ENCODE results near the gene MDGA2. TPM values are rescaled to one million over a fixed set of nuclear protein-coding genes. Genes with fewer than 3 reads are reported as not detected.

The MDGA2 gene
- total and polyA plus RNA-seq, 2 of the 13 experiments (the other 11 are each of a cell fraction or from before 2014, with no cell fraction given) = not detected

GRCh38 chr14:47438650-47439140 is 236.7 kb downstream of the MDGA2 start:
- ChIA-PET POLR2A (no interaction called here), CTCF (ENCODE audit: low intra/inter-chr PET ratio, low total read pairs) (no interaction called here)
- 0% methylated on average over 1 of the region's 1 CpG for WGBS (ENCODE audit: low lambda C conversion rate)
- BruUV-seq (replicated peaks) = no TSS peak
- DNase-seq (ENCODE audit: low spot score) = no peak
- no peak overlapping the region for H2AFZ ChIP-seq (ENCODE audit: low read length)
- H4K20me1 ChIP-seq (ENCODE audit: insufficient read depth, low read length) = no peaks in the 10 kb centered on the region
- no peak overlapping the region for H3K27ac ChIP-seq (ENCODE audit: extremely low read length, insufficient read depth, low read length)
- intact Hi-C loops (cut with micrococcal nuclease; ENCODE audit: unreplicated experiment) (no loop called here), in situ Hi-C loops (cut with HindIII; ENCODE audit: extremely low pct_ligation_motif_present, low pct_unique_long_range_greater_than_20kb) (no loop called here)
- no peaks in the 10 kb centered on the region for H3K79me2 ChIP-seq (ENCODE audit: insufficient read depth, low read length)
- no peak overlapping the region for H3K4me3 ChIP-seq (replicated peaks in 1 of 3; ENCODE audit: insufficient read depth in 1 of 3, low read depth in 2 of 3, low read length in 3 of 3)
- no peak overlapping the region for H3K9ac ChIP-seq (ENCODE audit: insufficient read depth, low read depth, low read length)
- no peaks in the 10 kb centered on the region for H3K9me3 ChIP-seq (ENCODE audit: low read length)
- H3K4me1 ChIP-seq (ENCODE audit: insufficient read depth, low read length) = no peaks in the 10 kb centered on the region
- H3K27me3 ChIP-seq (ENCODE audit: control insufficient read depth in 1 of 2, insufficient read depth in 2 of 2, low read length in 2 of 2) = no peaks in the 10 kb centered on the region
- H3K4me2 ChIP-seq (ENCODE audit: low read depth, low read length) = no peak overlapping the region
- ATAC-seq = no peak
- no peak for FAIRE-seq
- H3K36me3 ChIP-seq (replicated peaks in 1 of 2; ENCODE audit: control insufficient read depth in 1 of 2, insufficient read depth in 2 of 2, low read length in 2 of 2) = no peaks in the 10 kb centered on the region
- no peak for TF ChIP-seq RELA (CRISPR knock-in tag; IDR thresholded peaks at IDR 0.05)
- TF ChIP-seq FOXO4 (CRISPR knock-in tag; conservative IDR thresholded peaks at IDR 0.05) = no peak
- no peak for TF ChIP-seq ZNF569 (CRISPR knock-in tag; IDR thresholded peaks at IDR 0.05; ENCODE audit: borderline replicate concordance)
- TF ChIP-seq PCBP2 (optimal IDR thresholded peaks at IDR 0.05; ENCODE audit: low read depth, low read length, poor library complexity, severe bottlenecking) = no peak
- TF ChIP-seq, protein P1, sequence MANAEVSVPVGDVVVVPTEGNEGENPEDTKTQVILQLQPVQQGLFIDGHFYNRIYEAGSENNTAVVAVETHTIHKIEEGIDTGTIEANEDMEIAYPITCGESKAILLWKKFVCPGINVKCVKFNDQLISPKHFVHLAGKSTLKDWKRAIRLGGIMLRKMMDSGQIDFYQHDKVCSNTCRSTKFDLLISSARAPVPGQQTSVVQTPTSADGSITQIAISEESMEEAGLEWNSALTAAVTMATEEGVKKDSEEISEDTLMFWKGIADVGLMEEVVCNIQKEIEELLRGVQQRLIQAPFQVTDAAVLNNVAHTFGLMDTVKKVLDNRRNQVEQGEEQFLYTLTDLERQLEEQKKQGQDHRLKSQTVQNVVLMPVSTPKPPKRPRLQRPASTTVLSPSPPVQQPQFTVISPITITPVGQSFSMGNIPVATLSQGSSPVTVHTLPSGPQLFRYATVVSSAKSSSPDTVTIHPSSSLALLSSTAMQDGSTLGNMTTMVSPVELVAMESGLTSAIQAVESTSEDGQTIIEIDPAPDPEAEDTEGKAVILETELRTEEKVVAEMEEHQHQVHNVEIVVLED (CRISPR knock-in tag; IDR thresholded peaks at IDR 0.05; ENCODE audit: borderline replicate concordance) = no peak
- TF ChIP-seq ZNF362 (CRISPR knock-in tag; IDR thresholded peaks at IDR 0.05; ENCODE audit: borderline replicate concordance) = no peak
- no peak for TF ChIP-seq ZNF746 (CRISPR knock-in tag; IDR thresholded peaks at IDR 0.05)
- TF ChIP-seq SSRP1 (CRISPR knock-in tag; IDR thresholded peaks at IDR 0.05) = no peak
- TF ChIP-seq ZFP82 (CRISPR knock-in tag; IDR thresholded peaks at IDR 0.05; ENCODE audit: borderline replicate concordance) = no peak
- TF ChIP-seq ZNF142 (CRISPR knock-in tag; IDR thresholded peaks at IDR 0.05) = no peak
- no peak for TF ChIP-seq ZNF672 (CRISPR knock-in tag; IDR thresholded peaks at IDR 0.05)
- TF ChIP-seq, protein P2, sequence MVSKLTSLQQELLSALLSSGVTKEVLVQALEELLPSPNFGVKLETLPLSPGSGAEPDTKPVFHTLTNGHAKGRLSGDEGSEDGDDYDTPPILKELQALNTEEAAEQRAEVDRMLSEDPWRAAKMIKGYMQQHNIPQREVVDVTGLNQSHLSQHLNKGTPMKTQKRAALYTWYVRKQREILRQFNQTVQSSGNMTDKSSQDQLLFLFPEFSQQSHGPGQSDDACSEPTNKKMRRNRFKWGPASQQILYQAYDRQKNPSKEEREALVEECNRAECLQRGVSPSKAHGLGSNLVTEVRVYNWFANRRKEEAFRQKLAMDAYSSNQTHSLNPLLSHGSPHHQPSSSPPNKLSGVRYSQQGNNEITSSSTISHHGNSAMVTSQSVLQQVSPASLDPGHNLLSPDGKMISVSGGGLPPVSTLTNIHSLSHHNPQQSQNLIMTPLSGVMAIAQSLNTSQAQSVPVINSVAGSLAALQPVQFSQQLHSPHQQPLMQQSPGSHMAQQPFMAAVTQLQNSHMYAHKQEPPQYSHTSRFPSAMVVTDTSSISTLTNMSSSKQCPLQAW (CRISPR knock-in tag; IDR thresholded peaks at IDR 0.05) = no peak
- TF ChIP-seq ZBTB7B (CRISPR knock-in tag; IDR thresholded peaks at IDR 0.05) = no peak

All from HepG2 (cell line).